Daoy (cell line): ENCODE measurements around the gene FAM221A. TPM values are rescaled to one million over a fixed set of nuclear protein-coding genes. Genes with fewer than 3 reads are reported as not detected.
"Not testable (repeated sequence)": the region's sequence is repeated elsewhere in the genome, so short reads cannot be mapped to it uniquely, and the experiment has no call there.

Experiments used
- DNase-seq: peaks from one replicate; pipeline ENCODE4 v3.0.0-alpha.2; 2015; ENCODE audit warnings: low read depth
- total RNA-seq: library from RNA; depleted of rRNA; stranded (reverse); fragments of >200 nt; shearing (Covaris generic); gene quantifications from 2 replicates; pipeline ENCODE4 v1.2.3, GENCODE V29; 2014; rRNA removed

Gene FAM221A
- total RNA-seq, 1 experiment from 2014 or later = 6.9 TPM

- no peak for DNase-seq
These were observed 29.2 kb downstream of the FAM221A start for GRCh38 chr7:23709081-23709750.

- DNase-seq = no peak
These were observed 30.0 kb downstream of the FAM221A start, which contains the start of gene STK31 for GRCh38 chr7:23710000-23710399. STK31 (plus strand) TSS chr7:23710219; CDS start chr7:23710286, 67 bp downstream.

- DNase-seq = peak; percentile 59
These were observed 32.6 kb downstream of the FAM221A start for GRCh38 chr7:23712368-23713284.

GRCh38 chr7:23713285-23714149 lies 33.5 kb downstream of the FAM221A start:
- peak; percentile 93 for DNase-seq

- no peak for DNase-seq
These were observed 34.1 kb downstream of the FAM221A start for GRCh38 chr7:23714150-23714464.

- DNase-seq = no peak
These were observed 34.6 kb downstream of the FAM221A start for GRCh38 chr7:23714579-23714978.

- DNase-seq = no peak
These were observed 35.1 kb downstream of the FAM221A start for GRCh38 chr7:23715099-23715498.

GRCh38 chr7:23717788-23718187 lies 37.8 kb downstream of the FAM221A start:
- no peak for DNase-seq

GRCh38 chr7:23721456-23721855 lies 41.5 kb downstream of the FAM221A start:
- DNase-seq = no peak

- DNase-seq = not testable (repeated sequence)
These were observed 42.7 kb downstream of the FAM221A start for GRCh38 chr7:23722587-23723216.

GRCh38 chr7:23724113-23724512 lies 44.1 kb downstream of the FAM221A start:
- DNase-seq = not testable (repeated sequence)

- no peak for DNase-seq
These were observed 62.1 kb downstream of the FAM221A start for GRCh38 chr7:23742051-23742450.

GRCh38 chr7:23743226-23743625 lies 63.2 kb downstream of the FAM221A start:
- no peak for DNase-seq

GRCh38 chr7:23746629-23747028 lies 66.6 kb downstream of the FAM221A start:
- DNase-seq = no peak

GRCh38 chr7:23751852-23752251 lies 71.9 kb downstream of the FAM221A start:
- no peak for DNase-seq

Other genes with a start within 250 kb of the FAM221A start
- 277 and 349 TPM in 2 replicates for gene IGF2BP3, start 209.7 kb upstream of the FAM221A start, total RNA-seq
- 37.0 and 54.9 TPM in 2 replicates for gene TRA2A, start 148.2 kb upstream of the FAM221A start, total RNA-seq
- 29.3 and 31.5 TPM in 2 replicates for gene CCDC126, start 82.8 kb upstream of the FAM221A start, total RNA-seq
- gene STK31, start 30.0 kb downstream of the FAM221A start, total RNA-seq = 0.34 and 0.36 TPM in 2 replicates